ENCODE data around the gene SDR42E2.
"Not testable (repeated sequence)": the region's sequence is repeated elsewhere in the genome, so short reads cannot be mapped to it uniquely, and the experiment has no call there.

SDR42E2 gene

GRCh38 chr16:22192261-22193062, 30.2 kb downstream of the SDR42E2 start:
- no peak for DNase-seq

GRCh38 chr16:22193063-22193411, 30.7 kb downstream of the SDR42E2 start:
- no peak for DNase-seq

DNA sequence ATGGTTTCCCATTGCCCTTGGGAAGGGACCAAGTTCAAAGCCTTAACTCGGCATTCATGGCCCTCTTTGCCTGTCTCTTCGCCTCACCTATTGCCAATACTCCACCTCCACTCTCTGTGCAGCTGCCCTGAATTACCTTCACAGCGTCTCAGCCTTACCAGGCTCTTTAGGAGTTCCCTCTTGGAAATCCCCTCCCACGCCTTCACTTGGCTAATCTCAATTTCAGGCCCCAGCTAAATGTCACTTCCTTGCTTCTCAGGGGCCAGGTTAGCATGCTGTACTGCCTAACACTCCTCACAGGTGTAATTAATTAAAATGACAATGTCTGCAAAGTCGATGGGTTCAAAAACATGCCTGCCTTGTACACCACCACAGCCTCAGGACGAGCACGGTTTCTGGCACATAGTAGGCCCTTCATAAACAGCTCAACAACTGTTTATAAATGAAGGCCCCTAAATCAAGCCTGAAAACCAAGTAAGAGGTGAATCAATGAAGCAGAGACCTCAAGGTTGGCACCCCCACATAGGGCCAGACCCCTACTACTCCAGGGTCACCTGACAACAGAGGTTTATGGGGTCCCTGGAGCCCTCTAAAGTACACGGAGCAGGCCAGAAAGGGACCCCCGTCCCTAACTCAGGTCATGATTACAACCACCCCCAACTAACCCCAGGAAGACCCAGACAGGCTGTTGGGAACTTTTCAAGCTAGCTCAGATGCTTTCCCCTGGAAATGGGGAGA, 32.6 kb downstream of the SDR42E2 start:
- DNase-seq, result no peak

- no peak for DNase-seq
These were observed 33.1 kb downstream of the SDR42E2 start for GRCh38 chr16:22195445-22195694.

DNA sequence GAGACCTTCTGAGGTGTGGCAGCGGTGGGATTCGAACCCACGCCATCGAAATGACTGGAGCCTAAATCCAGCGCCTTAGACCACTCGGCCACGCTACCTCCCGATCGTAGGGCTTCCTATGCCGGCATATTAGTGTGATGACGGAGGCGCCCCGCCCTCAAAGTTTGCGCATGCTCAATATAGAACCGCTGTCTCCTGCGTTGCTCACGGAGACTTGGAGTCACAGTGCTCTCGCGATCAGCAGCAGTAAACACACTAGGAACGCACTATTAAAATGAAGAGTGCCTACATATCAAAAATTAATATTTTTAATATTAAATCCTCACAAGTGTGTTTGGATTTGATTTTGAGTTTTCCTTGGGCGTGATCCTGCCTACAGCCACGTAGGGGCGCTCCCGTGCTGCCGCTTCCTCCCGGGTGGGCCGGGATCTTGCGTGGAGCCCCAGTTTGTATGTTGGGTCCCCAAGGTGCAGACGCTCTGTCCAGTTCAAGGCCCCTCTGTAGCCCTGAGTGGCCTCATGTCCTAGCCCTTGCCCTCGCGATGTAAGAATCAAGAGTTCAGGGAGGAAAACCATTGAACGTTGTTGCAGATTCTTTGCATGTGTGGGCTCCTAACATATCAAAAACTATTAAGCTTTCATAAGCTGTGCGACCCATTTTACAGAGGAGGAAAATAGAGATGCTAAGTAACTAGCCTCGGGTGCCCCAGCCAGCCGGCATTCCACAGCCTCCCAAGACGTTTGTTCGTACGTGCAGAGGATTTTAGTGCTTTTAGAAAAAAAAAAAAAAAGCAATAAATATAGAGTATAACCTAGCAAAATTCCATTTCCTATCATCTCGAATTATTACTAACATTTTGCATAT, 33.6 kb downstream of the SDR42E2 start:
- peak; percentile 87 for DNase-seq

DNA sequence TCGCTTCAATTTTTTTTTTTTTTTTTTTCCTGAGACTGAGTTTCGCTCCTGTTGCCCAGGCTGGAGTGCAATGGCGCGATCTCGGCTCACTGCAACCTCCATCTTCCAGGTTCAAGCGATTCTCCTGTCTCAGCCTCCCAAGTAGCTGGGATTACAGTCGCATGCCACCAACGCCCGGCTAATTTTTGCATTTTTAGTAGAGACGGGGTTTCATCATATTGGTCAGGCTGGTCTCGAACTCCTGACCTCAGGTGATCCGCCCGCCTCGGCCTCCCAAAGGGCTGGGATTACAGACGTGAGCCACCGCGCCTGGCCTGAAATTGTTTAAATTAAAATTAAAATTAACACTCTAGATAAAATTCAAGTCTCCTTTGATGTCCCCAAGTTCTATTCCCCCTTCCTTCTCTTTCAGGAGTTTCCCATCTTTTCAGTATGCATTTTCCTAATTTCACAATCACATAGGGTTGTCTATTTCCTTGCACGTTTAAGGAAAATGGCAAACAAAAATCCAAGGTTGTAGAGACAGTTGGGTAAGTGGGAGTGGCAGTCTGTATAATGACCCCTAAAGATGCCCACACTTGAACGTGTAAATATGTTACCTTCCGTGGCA, 34.4 kb downstream of the SDR42E2 start:
- DNase-seq, result not testable (repeated sequence)

DNA sequence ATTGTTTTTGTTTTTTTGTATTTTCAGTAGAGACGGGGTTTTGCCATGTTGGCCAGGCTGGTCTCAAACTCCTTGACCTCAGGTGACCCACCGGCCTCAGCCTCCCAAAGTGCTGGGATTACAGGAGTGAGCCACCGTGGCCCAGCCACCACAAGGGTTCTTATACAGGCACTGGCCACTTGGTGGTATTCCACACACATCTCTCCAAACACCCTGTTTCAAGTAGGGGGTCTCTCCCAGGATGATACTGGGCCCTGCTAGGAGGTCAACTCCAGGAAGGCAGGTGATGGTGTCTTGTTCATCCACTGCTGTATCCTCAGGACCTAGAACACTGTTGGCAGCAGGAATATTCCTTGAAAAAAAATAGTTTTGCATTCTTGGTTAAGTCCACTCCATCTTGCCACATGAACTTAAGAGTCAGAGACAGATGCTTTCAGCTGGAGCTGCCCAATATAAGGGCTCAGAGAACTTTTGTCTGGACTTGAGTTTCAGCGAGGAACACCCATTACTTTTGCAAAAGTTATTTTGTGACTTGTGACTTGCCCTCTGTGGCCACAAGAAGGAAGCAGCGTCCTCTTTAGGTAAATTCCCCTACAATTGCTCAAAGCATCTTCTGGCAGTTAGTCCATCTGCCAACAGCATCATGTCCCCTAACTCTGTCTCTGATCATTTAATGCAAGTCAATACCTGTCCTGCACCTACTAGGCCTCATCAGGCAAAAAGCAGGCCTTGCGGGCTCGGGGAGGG, 36.4 kb downstream of the SDR42E2 start:
- no peak for DNase-seq

GRCh38 chr16:22202261-22202637, 39.9 kb downstream of the SDR42E2 start:
- no peak for DNase-seq

DNA sequence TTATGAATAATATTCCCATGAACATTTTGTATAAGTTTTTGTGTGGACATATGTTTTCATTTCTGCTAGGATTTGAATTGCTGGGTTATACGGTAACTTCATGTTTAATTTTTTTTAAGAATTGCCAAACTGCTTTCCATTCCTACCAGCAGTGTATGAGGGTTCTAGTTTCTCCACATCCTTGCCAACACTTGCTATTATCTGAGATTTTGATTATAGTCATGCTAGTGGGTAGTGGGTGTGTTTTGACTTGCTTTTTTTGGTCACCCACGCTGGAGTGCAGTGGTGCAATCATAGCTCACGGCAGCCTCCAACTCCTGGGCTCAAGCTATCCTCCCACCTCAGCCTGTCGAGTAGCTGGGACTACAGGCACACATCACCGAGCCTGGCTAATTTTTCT, 40.8 kb downstream of the SDR42E2 start:
- no peak for DNase-seq

- DNase-seq, result no peak
These were observed 41.9 kb downstream of the SDR42E2 start for GRCh38 chr16:22204091-22204655.

GRCh38 chr16:22205577-22206012, 43.3 kb downstream of the SDR42E2 start:
- DNase-seq, result no peak

DNA sequence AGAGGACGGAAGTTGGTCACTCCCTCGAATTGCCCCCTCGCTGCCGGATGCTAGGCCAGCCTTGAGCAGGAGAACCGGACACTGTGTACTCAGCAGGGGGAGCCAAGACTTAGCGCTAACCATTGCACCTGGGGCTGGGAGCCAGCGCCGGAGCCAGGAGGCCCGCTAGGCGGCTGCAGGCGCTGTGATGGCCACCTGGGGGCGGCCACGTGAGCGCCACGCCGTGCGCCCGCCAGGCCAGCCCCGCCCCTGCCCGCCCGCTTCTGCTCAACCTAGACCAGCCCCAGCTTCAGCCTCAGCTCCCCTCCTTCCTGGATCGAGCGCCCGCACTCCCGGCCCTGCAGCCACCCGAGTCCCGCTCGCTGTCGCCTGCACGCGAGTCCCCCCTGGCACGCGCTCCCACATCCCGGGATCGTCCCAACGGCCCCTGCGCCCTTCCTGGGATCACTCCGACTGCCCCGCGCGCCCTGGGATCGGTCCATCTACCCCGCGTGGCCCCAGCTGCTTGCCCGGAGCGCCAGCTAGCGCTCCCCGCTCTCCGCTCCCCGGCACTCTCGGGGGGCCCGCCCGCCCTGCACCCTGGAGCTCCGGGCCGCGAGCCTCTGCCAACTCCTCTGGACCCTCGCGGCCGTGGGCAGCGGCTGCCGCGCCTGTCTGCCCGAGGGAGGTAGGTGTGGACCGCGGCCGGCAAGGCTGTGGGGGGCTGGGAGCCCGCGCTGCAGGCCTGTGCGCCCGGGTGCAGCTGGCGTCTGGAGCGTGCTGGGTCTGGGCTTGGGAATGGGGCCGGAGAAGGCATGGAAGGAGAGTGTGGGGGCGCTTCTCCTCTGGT, 43.9 kb downstream of the SDR42E2 start, which contains the start of gene EEF2K:
Gene EEF2K (plus strand): TSS at position 266 of the 829 bp plus-strand sequence. CDS start 19,452 bp downstream, outside the sequence.
- peak; percentile 86 for DNase-seq

- peak; percentile 48 for DNase-seq
These were observed 44.8 kb downstream of the SDR42E2 start for GRCh38 chr16:22206842-22207714.

GRCh38 chr16:22207715-22208360, 45.5 kb downstream of the SDR42E2 start:
- DNase-seq, result no peak

DNA sequence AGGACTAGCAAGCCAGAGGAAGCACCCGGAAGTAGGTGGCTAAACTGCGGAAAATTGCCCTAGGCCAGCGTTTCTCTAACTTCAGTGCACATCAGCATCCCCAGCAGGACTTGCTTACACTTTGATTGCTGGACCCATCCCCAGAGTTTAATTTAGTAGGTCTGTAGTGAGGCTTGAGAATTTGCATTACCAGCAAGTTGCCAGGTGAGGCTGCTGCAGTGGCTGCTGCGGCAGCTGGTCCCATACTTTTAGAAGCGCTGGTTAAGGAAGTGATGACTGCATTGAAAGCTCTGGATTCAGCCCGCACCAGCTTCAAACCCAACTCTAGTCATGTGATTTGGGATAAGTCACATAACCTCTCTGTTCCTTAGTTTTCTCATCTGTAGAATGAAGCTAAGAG, 48.0 kb downstream of the SDR42E2 start:
- DNase-seq, result no peak

DNA sequence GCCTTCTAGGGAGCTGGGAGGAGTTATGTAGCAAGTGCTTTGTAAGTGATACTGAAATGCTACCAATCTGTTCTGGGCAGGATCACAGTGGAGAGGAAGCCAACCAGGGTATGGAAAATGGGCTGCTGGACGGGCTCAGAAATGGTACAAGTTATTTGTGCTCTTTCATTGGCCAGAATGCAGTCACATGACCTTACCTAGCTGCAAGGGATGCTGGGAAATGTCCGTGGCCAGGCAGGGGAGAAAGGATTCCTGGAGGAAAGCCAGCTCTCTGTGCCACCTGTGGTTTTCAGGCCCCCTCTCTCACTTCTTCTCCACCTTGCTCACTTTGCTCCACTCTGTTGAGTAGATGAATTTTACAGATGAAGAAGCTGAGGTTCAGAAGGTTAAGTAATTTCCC, 48.5 kb downstream of the SDR42E2 start:
- no peak for DNase-seq

DNA sequence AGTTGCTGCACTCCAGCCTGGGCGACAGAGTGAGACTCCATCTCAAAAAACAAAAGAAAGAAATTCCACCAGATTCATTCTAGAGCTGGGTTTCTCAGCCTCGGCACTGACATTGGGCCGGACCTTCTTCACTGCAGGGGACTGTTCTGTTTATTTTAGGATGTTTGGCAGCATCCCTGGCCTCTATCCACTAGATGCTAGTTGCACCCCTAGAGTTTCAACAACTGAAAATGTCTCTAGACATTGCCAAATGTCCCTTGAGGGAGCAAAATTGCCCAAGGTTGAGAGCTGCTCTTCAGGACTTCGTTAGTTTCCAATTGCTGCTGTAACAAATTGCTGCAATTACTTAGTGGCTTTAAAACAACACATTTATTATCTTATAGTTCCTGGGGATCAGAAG, 50.9 kb downstream of the SDR42E2 start:
- no peak for DNase-seq

GRCh38 chr16:22213801-22214200, 51.5 kb downstream of the SDR42E2 start:
- DNase-seq, result no peak

GRCh38 chr16:22214402-22214801, 52.1 kb downstream of the SDR42E2 start:
- no peak for DNase-seq

GRCh38 chr16:22214889-22215288, 52.6 kb downstream of the SDR42E2 start:
- no peak for DNase-seq

All from NCI-H345 (cell line).